Fibroblast of lung (primary cell): Measurements from ENCODE around the gene CTNNA1. TPM values are rescaled to one million over a fixed set of nuclear protein-coding genes. Genes with fewer than 3 reads are reported as not detected.

Experiments used
- DNase-seq, 2 donors: peaks; one replicate each; pipeline versions ENCODE4 v3.0.0 to v3.0.0-alpha.2; 2010; ENCODE audit warnings: low read depth in 2 of 2
- H2AFZ ChIP-seq: 2 replicates; pipeline ENCODE4 v1.5.1; 2012; ENCODE audit warnings: low read length, control low read depth, inconsistent platforms
- H3K27ac ChIP-seq: 2 replicates; pipeline ENCODE4 v1.5.1; 2011; ENCODE audit warnings: low read length, control low read depth; ENCODE audit not compliant: insufficient read depth
- H3K27me3 ChIP-seq: 2 replicates; pipeline ENCODE4 v1.5.1; 2011; ENCODE audit warnings: mild to moderate bottlenecking, low read length; ENCODE audit not compliant: control insufficient read depth, insufficient read depth
- H3K36me3 ChIP-seq: 2 replicates; pipeline ENCODE4 v1.5.1; 2011; ENCODE audit warnings: low read length; ENCODE audit not compliant: control insufficient read depth, insufficient read depth
- H3K4me1 ChIP-seq: 2 replicates; pipeline ENCODE4 v1.5.1; 2011; ENCODE audit warnings: low read length; ENCODE audit not compliant: control insufficient read depth, insufficient read depth; ENCODE audit errors: extremely low read depth
- H3K4me2 ChIP-seq: 2 replicates; pipeline ENCODE4 v1.5.1; 2011; ENCODE audit warnings: low read length, control low read depth; ENCODE audit not compliant: insufficient read depth; ENCODE audit errors: extremely low read depth
- H3K4me3 ChIP-seq, 4 experiments: fragments of 200-600 bp in 1 of 4; sonication (generic) in 1 of 4; replicated peaks in 1 of 4; 2 replicates each; pipeline ENCODE4 v1.5.1; 2011 to 2016; ENCODE audit warnings: low read length in 4 of 4, low read depth in 3 of 4, mild to moderate bottlenecking in 3 of 4, control low read depth in 2 of 4, inconsistent platforms in 1 of 4, mixed read lengths in 1 of 4; ENCODE audit not compliant: insufficient read depth in 1 of 4; ENCODE audit errors: control extremely low read depth in 1 of 4
- H3K79me2 ChIP-seq: 2 replicates; pipeline ENCODE4 v1.5.1; 2012; ENCODE audit warnings: mild to moderate bottlenecking, low read length, inconsistent platforms; ENCODE audit not compliant: control insufficient read depth, insufficient read depth
- H3K9ac ChIP-seq: 2 replicates; pipeline ENCODE4 v1.5.1; 2011; ENCODE audit warnings: mild to moderate bottlenecking, low read length, control low read depth; ENCODE audit not compliant: insufficient read depth
- H3K9me3 ChIP-seq: 2 replicates; pipeline ENCODE4 v1.5.1; 2012; ENCODE audit warnings: low read depth, low read length; ENCODE audit not compliant: control insufficient read depth, insufficient read depth
- H4K20me1 ChIP-seq: 2 replicates; pipeline ENCODE4 v1.5.1; 2011; ENCODE audit warnings: low read length; ENCODE audit not compliant: control insufficient read depth, insufficient read depth; ENCODE audit errors: extremely low read depth
- EZH2 ChIP-seq: IDR thresholded peaks from 2 replicates; pipeline ENCODE4 v1.5.1; 2012; ENCODE audit warnings: low read length, control low read depth, mild to moderate bottlenecking; ENCODE audit errors: missing control alignments
- polyA plus RNA-seq, 2 donors: library from polyadenylated mRNA; depleted of rRNA in 1 of 2; stranded (reverse) in 1 of 2; unstranded in 1 of 2; fragments of >200 nt; gene quantifications; 2 replicates each; pipeline ENCODE4 v1.2.1, GENCODE V29; 2011 to 2012; ENCODE audit warnings: missing spikeins in 1 of 2
- total RNA-seq: library from RNA; depleted of rRNA; stranded (reverse); fragments of >200 nt; gene quantifications from 2 replicates; pipeline ENCODE4 v1.2.1, GENCODE V29; 2014
- TF ChIP-seq, protein P1 (sequence below), 2 donors: IDR thresholded peaks in 1 of 2; conservative IDR thresholded peaks in 1 of 2; 1 replicate in 1 of 2; 2 replicates in 1 of 2; pipeline ENCODE4 v1.5.1; 2011 to 2012; ENCODE audit warnings: low read length in 2 of 2, control low read depth in 1 of 2, inconsistent platforms in 1 of 2, low read depth in 1 of 2, mild to moderate bottlenecking in 1 of 2

The CTNNA1 gene
- total and polyA plus RNA-seq, 2 donors (not counting 1 experiment from before 2014, with no cell fraction given), result 181 to 557 TPM

- Histone ChIP-seq H3K79me2 (peaks cover 71% of the 10 kb centered on the region), H3K27me3 (no peaks in the 10 kb centered on the region), H3K36me3 (no peaks in the 10 kb centered on the region), H4K20me1 (peaks cover 1% of the 10 kb centered on the region), H3K4me1 (no peaks in the 10 kb centered on the region), H2AFZ (no peak overlapping the region), H3K27ac (no peak overlapping the region), H3K9me3 (no peaks in the 10 kb centered on the region), H3K9ac (no peak overlapping the region), H3K4me3 (no peak overlapping the region), H3K4me2 (no peak overlapping the region)
- no peak for DNase-seq
- no peak for TF ChIP-seq EZH2
- TF ChIP-seq, protein P1, sequence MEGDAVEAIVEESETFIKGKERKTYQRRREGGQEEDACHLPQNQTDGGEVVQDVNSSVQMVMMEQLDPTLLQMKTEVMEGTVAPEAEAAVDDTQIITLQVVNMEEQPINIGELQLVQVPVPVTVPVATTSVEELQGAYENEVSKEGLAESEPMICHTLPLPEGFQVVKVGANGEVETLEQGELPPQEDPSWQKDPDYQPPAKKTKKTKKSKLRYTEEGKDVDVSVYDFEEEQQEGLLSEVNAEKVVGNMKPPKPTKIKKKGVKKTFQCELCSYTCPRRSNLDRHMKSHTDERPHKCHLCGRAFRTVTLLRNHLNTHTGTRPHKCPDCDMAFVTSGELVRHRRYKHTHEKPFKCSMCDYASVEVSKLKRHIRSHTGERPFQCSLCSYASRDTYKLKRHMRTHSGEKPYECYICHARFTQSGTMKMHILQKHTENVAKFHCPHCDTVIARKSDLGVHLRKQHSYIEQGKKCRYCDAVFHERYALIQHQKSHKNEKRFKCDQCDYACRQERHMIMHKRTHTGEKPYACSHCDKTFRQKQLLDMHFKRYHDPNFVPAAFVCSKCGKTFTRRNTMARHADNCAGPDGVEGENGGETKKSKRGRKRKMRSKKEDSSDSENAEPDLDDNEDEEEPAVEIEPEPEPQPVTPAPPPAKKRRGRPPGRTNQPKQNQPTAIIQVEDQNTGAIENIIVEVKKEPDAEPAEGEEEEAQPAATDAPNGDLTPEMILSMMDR (conservative IDR thresholded peaks at IDR 0.05 in 1 of 2, IDR thresholded peaks at IDR 0.05 in 1 of 2; ENCODE audit: low read depth in 1 of 2, low read length in 2 of 2), result no peak
Measured at GRCh38 chr5:138775034-138775433, 21.8 kb downstream of the CTNNA1 start.

DNA sequence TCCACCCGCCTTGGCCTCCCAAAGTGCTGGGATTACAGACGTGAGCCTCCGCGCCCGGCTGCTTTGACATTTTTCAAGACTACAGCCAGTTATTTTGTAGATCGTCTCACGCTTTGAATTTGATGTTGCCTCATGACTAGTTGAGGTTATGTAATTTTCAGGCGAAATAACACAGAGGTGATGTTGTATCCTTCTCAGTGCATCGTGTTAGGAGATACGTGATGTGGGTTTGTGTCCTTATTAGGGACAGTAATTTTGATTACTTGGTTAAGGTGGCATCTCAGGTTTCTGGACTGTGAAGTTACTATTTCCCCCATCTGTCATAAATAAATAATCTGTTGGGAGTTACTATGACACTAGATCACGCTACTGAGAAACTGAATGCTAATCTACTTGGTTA, 25.0 kb downstream of the CTNNA1 start:
- no peak for DNase-seq
- Histone ChIP-seq H3K4me2 (no peak overlapping the region), H4K20me1 (no peaks in the 10 kb centered on the region), H3K27ac (no peak overlapping the region), H3K4me3 (no peak overlapping the region), H3K36me3 (peaks cover 3% of the 10 kb centered on the region), H3K9me3 (no peaks in the 10 kb centered on the region), H3K79me2 (peaks cover 64% of the 10 kb centered on the region), H3K4me1 (no peaks in the 10 kb centered on the region), H3K27me3 (no peaks in the 10 kb centered on the region), H3K9ac (no peak overlapping the region), H2AFZ (no peak overlapping the region)
- TF ChIP-seq EZH2, result no peak
- TF ChIP-seq, protein P1 (conservative IDR thresholded peaks at IDR 0.05 in 1 of 2, IDR thresholded peaks at IDR 0.05 in 1 of 2; ENCODE audit: low read depth in 1 of 2, low read length in 2 of 2), result no peak

DNA sequence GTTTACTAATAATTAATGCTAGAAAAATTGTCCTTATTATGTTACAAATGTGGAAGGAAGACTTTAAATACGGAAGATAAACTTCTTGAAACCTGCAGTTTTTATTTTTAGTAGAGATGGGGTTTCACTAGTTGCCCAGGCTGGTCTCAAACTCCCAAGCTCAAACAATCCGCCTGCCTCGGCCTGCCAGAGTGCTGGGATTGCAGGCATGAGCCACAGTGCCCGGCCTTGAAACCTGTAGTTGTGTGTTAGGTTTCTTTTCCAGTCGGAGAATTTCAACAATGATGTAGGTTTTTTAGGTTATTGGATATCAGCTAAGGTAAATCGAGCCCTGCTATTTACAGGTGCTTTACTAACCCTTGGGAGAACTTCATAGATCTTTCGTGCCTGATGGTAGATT, 30.8 kb downstream of the CTNNA1 start:
- Histone ChIP-seq H3K9me3 (no peaks in the 10 kb centered on the region), H2AFZ (no peak overlapping the region), H4K20me1 (no peaks in the 10 kb centered on the region), H3K27me3 (no peaks in the 10 kb centered on the region), H3K36me3 (peaks cover 3% of the 10 kb centered on the region), H3K27ac (no peak overlapping the region), H3K79me2 (peaks cover 48% of the 10 kb centered on the region), H3K4me3 (no peak overlapping the region), H3K4me1 (no peaks in the 10 kb centered on the region), H3K4me2 (no peak overlapping the region), H3K9ac (no peak overlapping the region)
- DNase-seq, result no peak
- TF ChIP-seq, protein P1 (conservative IDR thresholded peaks at IDR 0.05 in 1 of 2, IDR thresholded peaks at IDR 0.05 in 1 of 2; ENCODE audit: low read depth in 1 of 2, low read length in 2 of 2), result no peak
- no peak for TF ChIP-seq EZH2
